ENCODE data around the gene ZFYVE19.

DNA sequence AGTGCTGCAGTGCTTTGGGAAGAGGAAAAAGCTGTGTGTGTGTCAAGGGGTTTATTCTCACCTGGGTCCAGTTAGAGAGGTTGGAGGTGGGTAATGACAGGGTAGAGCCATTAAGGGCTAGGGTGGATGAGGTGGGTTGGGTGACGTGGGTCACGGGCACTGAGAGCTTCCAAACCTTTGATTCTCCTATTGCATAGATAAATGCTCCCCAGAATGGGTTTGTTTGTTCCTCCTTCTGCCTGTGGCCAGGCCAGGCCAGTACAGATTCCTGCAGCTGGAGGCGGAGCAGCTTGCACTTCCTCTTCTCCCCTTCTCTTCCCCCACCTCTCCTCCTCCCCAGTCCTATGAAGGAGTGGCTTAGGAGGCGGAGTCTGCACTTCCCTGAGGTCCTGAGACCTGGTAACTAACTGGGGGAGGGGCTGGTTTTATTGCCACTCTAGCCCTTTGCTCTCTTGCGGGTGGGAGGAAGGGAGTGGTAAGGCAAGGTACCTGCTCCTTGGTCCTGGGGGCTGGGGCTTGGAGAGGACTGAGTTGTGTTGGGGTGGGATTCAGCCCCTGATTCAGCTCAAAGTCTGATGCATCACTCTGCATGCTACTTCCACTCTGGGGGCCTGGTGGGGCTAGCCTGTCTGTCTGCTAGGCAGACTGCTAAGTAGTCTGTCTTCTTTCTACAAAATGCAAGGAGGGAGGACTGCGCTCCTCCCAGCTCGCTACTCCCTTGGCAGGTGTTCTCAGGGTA is 40.5 kb downstream of the ZFYVE19 start:
- TF ChIP-seq, protein P1, sequence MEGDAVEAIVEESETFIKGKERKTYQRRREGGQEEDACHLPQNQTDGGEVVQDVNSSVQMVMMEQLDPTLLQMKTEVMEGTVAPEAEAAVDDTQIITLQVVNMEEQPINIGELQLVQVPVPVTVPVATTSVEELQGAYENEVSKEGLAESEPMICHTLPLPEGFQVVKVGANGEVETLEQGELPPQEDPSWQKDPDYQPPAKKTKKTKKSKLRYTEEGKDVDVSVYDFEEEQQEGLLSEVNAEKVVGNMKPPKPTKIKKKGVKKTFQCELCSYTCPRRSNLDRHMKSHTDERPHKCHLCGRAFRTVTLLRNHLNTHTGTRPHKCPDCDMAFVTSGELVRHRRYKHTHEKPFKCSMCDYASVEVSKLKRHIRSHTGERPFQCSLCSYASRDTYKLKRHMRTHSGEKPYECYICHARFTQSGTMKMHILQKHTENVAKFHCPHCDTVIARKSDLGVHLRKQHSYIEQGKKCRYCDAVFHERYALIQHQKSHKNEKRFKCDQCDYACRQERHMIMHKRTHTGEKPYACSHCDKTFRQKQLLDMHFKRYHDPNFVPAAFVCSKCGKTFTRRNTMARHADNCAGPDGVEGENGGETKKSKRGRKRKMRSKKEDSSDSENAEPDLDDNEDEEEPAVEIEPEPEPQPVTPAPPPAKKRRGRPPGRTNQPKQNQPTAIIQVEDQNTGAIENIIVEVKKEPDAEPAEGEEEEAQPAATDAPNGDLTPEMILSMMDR (IDR thresholded peaks at IDR 0.05), result no peak
- TF ChIP-seq POLR2AphosphoS5 (IDR thresholded peaks at IDR 0.05; ENCODE audit: low read depth, low read length), result no peak

Data from Panc1 (cell line).